HEK293T (cell line): ENCODE results near the gene ZNF718.
"Not testable (repeated sequence)": the region's sequence is repeated elsewhere in the genome, so short reads cannot be mapped to it uniquely, and the experiment has no call there.

Experiments used
- CTCF ChIA-PET: fragments of 350-600 bp; formaldehyde crosslinking; extraction: SDS; loops from one replicate; lab custom pipeline; 2021; ENCODE audit warnings: antibody characterized with exemption, inconsistent platforms; lab: Yijun Ruan, JAX
- POLR2A ChIA-PET: fragments of 350-600 bp; formaldehyde crosslinking; extraction: SDS; loops from one replicate; lab custom pipeline; 2020; ENCODE audit warnings: antibody characterized with exemption, inconsistent platforms; lab: Yijun Ruan, JAX
- DNase-seq: peaks from one replicate; pipeline ENCODE4 v3.0.0; 2012; ENCODE audit warnings: mixed read lengths; ENCODE audit errors: extremely low spot score
- ARNT ChIP-seq: fragments of 450-650 bp; IDR thresholded peaks from 2 replicates; pipeline ENCODE4 v1.6.1; 2017; ENCODE audit warnings: mild to moderate bottlenecking
- BHLHE40 ChIP-seq: fragments of 450-650 bp; IDR thresholded peaks from 2 replicates; pipeline ENCODE4 v1.6.1; 2016; ENCODE audit warnings: mild to moderate bottlenecking, moderate library complexity, borderline replicate concordance
- CTBP1 ChIP-seq: fragments of 450-650 bp; IDR thresholded peaks from 2 replicates; pipeline ENCODE4 v1.6.1; 2016; ENCODE audit warnings: borderline replicate concordance
- ELF4 ChIP-seq: fragments of 450-650 bp; IDR thresholded peaks from 2 replicates; pipeline ENCODE4 v1.6.1; 2017; ENCODE audit warnings: antibody characterized with exemption
- FOXA1 ChIP-seq: fragments of 450-650 bp; IDR thresholded peaks from 2 replicates; pipeline ENCODE4 v1.6.1; 2016; ENCODE audit warnings: mild to moderate bottlenecking
- FOXK2 ChIP-seq: fragments of 450-650 bp; IDR thresholded peaks from 2 replicates; pipeline ENCODE4 v1.6.1; 2016; ENCODE audit warnings: mild to moderate bottlenecking
- FOXM1 ChIP-seq: fragments of 450-650 bp; IDR thresholded peaks from 2 replicates; pipeline ENCODE4 v1.6.1; 2017; ENCODE audit warnings: mild to moderate bottlenecking, borderline replicate concordance
- HDGF ChIP-seq: fragments of 450-650 bp; IDR thresholded peaks from 2 replicates; pipeline ENCODE4 v1.6.1; 2017; ENCODE audit warnings: antibody characterized with exemption, borderline replicate concordance
- L3MBTL2 ChIP-seq: fragments of 450-650 bp; conservative IDR thresholded peaks from 2 replicates; pipeline ENCODE4 v1.6.1; 2016; ENCODE audit warnings: mild to moderate bottlenecking
- LEF1 ChIP-seq: fragments of 450-650 bp; IDR thresholded peaks from 2 replicates; pipeline ENCODE4 v1.6.1; 2017; ENCODE audit warnings: mild to moderate bottlenecking, borderline replicate concordance
- NFRKB ChIP-seq: fragments of 450-650 bp; IDR thresholded peaks from 2 replicates; pipeline ENCODE4 v1.6.1; 2016; ENCODE audit warnings: mild to moderate bottlenecking, moderate library complexity
- SP1 ChIP-seq: fragments of 450-650 bp; IDR thresholded peaks from 2 replicates; pipeline ENCODE4 v1.6.1; 2017
- SUZ12 ChIP-seq: fragments of 450-650 bp; IDR thresholded peaks from 2 replicates; pipeline ENCODE4 v1.6.1; 2016; ENCODE audit warnings: mild to moderate bottlenecking
- TARDBP ChIP-seq: fragments of 450-650 bp; IDR thresholded peaks from 2 replicates; pipeline ENCODE4 v1.6.1; 2016
- ZNF384 ChIP-seq: fragments of 450-650 bp; IDR thresholded peaks from 2 replicates; pipeline ENCODE4 v1.6.1; 2016
- TF ChIP-seq, protein P1 (sequence below): fragments of 450-650 bp; IDR thresholded peaks from 2 replicates; pipeline ENCODE4 v1.6.1; 2016

Gene ZNF718

DNA sequence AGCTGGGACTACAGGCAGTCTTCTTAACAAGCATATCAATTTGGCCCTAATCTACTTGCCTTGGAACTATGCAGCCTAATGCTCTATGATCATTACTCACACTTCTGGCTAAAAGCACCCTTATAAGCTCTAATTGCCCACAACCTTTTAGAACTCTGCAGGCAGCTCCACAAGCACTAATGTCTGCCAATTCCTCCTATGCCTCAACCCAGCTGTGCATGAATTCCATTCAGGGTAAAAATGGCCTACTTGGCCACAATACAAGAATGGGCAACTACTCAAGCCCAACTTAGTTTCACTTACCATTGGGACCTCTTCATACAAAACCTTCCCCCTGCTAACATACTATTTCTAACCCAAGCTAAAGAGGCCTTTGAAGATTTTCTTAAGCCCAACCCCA, 51.7 kb downstream of the ZNF718 start:
- DNase-seq: no peak
- CTCF ChIA-PET: no interaction called here
- TF ChIP-seq ZNF384: no peak
- no peak for TF ChIP-seq FOXK2
- POLR2A ChIA-PET: no interaction called here

DNA sequence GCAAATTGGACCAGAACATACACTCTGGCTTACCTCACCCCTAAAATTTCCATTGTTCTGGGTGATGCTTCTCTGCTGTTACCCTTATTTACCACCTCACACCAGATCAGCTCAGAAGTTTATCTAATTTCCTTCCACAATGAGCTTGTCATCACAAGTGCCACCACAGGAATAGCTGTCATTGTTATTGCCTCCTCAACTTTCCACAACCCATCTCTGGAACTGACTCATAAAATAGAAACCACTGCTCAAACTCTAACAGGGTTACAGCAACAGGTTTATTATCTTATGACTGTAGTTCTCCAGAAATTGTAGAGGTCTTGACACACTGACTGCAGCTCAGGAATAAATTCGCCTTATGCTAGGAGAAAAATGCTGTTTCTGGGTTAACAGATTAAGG, 52.7 kb downstream of the ZNF718 start:
- POLR2A ChIA-PET: no interaction called here
- DNase-seq: no peak
- TF ChIP-seq ELF4 (no peak), TARDBP (no peak), ZNF384 (no peak), FOXA1 (no peak), LEF1 (no peak), HDGF (no peak), SP1 (no peak), ARNT (no peak), FOXK2 (no peak), CTBP1 (no peak), L3MBTL2 (no peak)
- CTCF ChIA-PET: no interaction called here

DNA sequence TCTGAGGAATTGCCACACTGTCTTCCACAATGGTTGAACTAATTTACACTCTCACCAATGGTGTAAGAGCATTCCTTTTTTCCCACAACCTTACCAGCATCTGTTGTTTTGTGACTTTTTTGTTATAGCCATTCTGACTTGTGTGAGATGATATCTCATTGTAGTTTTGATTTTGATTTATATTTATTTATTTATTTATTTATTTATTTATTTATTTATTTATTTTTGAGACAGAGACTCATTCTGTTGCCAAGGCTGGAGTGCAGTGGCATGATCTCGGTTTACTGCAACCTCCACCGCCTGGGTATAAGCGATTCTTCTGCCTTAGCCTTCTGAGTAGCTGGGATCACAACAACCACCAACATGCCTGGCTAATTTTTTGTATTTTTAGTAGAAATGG, 57.9 kb downstream of the ZNF718 start:
- CTCF ChIA-PET, DNase-seq, POLR2A ChIA-PET: not testable (repeated sequence)

DNA sequence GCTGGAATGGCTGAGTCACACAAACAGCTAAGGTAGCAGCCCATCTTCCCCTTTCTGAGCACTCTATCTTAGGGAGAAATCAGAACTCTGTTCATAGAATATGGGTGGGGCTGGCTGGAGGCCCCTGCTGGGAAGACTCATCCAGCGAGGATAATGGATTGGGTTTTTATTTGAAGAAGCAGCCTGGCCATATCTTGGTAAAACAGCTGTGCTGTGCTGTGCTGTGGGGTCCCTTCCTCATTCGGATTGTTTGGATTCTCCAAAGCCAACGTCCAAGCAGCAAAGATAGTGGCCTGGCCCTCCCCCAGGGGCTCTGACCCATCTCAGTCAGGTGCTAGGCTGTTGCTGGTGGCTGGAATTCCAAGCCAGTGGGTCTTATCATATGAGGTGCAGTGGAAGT, 63.8 kb downstream of the ZNF718 start:
- POLR2A ChIA-PET: interaction anchor here (2.3 kb wide), 1 partner anchor 64 kb away, joined by 5 read pairs; the partner anchor contains the start of gene ZNF718
- no peak for DNase-seq
- CTCF ChIA-PET: no interaction called here

DNA sequence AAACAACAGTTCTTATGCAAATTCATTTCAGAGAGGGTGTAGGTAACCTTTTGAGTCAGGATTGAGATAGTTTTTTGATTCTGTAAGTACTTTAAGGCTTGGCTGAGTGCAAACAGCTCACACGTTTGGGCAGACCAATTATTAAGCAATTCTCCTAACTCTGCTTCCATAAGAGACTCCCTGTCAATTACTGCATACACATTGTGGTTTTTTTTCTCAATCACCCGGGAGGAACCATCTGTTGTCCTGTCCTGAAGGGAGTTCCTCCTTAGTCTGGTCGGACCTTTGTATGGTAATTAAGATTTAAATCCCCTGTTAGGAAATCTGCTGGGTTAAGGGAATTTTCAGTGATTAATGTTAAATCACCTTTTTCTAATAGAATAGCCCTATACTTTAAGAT, 70.9 kb downstream of the ZNF718 start:
- POLR2A ChIA-PET, DNase-seq, CTCF ChIA-PET: not testable (repeated sequence)

More for the DNA sequence above, 63.8 kb downstream of the ZNF718 start:
- TF ChIP-seq FOXK2: no peak
- TF ChIP-seq TARDBP: no peak
- TF ChIP-seq LEF1: no peak

DNA sequence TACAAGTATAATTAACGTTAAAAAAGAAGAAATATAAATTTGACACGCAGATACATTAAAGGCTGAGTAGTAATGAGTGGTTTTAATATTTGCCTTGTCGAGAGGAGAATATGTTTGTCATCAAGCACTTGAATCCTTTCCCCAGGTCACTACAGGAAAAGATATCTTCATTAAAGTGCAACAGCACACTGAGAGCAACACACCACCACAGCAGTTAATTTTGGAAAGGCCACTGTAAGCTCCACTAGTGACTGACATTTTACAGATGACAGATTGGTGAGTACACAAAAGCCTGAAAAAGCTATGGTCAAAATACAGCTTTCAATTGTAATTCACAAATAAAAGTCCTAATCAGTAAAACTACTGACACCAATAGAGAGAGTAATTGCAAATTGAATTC, 76.6 kb downstream of the ZNF718 start:
- DNase-seq: no peak
- ChIA-PET CTCF (no interaction called here), POLR2A (no interaction called here)
- TF ChIP-seq ARNT: no peak
- TF ChIP-seq LEF1: no peak
- no peak for TF ChIP-seq FOXM1
- no peak for TF ChIP-seq ELF4
- TF ChIP-seq ZNF384: no peak
- TF ChIP-seq SP1: no peak
- TF ChIP-seq L3MBTL2: no peak
- no peak for TF ChIP-seq FOXK2
- TF ChIP-seq HDGF: no peak
- TF ChIP-seq CTBP1: no peak
- no peak for TF ChIP-seq SUZ12
- TF ChIP-seq TARDBP: no peak
- no peak for TF ChIP-seq NFRKB
- no peak for TF ChIP-seq FOXA1
- TF ChIP-seq, protein P1, sequence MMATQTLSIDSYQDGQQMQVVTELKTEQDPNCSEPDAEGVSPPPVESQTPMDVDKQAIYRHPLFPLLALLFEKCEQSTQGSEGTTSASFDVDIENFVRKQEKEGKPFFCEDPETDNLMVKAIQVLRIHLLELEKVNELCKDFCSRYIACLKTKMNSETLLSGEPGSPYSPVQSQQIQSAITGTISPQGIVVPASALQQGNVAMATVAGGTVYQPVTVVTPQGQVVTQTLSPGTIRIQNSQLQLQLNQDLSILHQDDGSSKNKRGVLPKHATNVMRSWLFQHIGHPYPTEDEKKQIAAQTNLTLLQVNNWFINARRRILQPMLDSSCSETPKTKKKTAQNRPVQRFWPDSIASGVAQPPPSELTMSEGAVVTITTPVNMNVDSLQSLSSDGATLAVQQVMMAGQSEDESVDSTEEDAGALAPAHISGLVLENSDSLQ: no peak
- no peak for TF ChIP-seq BHLHE40

DNA sequence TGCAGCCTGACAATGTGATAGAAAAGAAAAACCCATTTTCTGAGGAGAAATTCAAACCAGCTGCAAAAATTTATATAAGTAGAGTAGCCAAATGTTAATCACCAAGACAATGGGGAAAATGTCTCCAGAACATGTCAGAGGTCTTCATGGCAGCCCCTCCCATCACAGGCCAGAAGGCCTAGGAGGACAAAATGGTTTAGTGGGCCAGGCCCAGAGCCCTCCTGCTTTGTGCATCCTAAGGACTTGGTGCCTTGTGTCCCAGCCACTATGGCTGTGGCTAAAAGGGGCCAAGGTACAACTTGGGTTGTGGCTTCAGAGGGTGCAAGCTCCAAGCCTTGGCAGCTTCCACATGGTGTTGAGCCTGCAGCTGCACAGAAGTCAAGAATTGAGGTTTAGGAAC, 78.5 kb downstream of the ZNF718 start:
- POLR2A ChIA-PET, DNase-seq, CTCF ChIA-PET: not testable (repeated sequence)

DNA sequence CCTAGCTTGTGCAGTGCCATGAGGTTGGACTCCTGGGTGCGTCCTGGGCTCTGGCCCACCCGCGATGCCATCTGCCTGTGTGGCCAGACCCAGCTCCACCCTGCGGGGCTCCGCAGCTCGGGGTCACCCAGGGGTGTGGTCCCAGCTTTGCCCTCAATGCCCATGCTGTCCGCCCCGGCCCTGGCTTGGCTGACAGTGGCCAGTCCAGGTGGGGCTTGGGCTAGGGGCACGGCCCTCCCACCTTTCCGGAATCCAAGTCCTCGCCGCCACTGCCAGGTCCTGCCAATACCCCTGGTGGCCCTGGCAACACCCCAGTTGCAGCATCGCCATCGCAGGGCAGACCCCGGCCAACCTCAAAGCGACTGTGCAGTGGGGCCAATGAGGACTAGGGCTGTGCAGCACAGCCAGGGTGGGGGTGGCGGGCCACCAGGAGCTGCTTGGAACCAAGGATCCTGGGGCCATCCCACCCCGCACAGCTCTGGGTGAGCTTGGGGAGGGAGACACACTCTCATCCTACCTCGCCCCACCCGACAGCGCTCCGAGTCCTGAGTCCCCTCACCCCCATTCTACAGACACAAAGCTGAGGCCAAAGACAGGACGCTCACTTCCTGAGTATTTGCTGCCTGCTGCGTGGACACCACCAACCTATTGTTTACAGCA, 80.9 kb downstream of the ZNF718 start:
- CTCF ChIA-PET: no interaction called here

DNA sequence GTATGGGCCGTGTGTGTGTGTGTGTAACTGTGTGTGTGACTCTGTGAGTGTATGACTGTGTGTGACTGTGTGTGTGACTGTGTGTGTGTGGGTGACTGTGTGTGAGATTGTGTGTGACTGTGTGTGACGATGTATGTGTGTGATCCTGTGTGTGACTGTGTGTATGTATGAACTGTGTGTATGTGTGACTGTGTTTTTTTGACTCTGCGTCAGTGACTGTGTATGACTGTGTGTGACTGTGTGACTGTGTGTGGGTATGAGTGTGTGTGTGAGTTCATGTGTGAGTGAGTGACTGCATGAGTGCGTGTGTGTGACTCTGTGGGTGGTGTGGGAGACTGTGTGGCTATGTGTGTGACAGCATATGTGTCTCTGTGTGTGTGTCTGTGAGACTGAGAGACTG, 81.8 kb downstream of the ZNF718 start:
- CTCF ChIA-PET: no interaction called here
- DNase-seq: no peak
- no peak for TF ChIP-seq ARNT
- TF ChIP-seq L3MBTL2: no peak
- no peak for TF ChIP-seq TARDBP
- no peak for TF ChIP-seq SP1
- no peak for TF ChIP-seq ZNF384
- no peak for TF ChIP-seq FOXA1
- no peak for TF ChIP-seq SUZ12
- TF ChIP-seq LEF1: no peak
- POLR2A ChIA-PET: no interaction called here

More for the DNA sequence above, 80.9 kb downstream of the ZNF718 start:
- no peak for DNase-seq
- POLR2A ChIA-PET: no interaction called here
- no peak for TF ChIP-seq L3MBTL2
- TF ChIP-seq BHLHE40: no peak
- TF ChIP-seq LEF1: no peak

DNA sequence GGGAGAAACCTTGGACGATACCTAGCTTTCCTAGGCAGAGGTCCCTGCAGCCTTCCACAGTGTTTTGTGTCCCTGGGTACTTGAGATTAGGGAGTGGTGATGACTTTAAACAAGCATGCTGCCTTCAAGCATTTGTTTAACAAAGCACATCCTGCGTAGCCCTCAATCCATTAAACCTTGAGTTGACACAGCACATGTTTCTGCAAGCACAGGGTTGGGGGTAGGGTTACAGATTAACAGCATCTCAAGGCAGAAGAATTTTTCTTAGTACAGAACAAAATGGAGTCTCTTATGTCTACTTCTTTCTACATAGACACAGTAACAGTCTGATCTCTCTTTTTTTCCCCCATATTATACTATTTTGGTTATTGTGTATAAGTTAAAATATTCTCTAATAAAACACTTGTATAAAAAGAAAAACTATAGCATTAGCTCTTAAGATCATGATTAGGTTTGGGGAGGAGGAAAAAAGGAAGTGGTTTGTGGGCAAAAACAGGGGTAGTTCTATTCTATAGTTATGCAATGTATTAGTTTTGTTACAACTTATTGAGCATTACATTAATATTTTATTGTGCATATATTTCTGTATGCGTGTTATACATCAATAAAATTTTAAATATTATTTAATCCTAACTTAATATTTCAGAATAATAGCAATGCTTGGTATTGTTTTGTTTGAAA, 84.3 kb downstream of the ZNF718 start:
- CTCF ChIA-PET, POLR2A ChIA-PET, DNase-seq: not testable (repeated sequence)
